H9 (cell line): ENCODE data around the gene UBAP1. TPM values are rescaled to one million over a fixed set of nuclear protein-coding genes. Genes with fewer than 3 reads are reported as not detected.
A peak's percentile ranks its signal among the peaks of the same experiment; 100 is the strongest.

ENCODE experiments used
- DNase-seq: peaks from one replicate; pipeline ENCODE4 v3.0.0-alpha.2; 2017
- H2AFZ ChIP-seq: one replicate; pipeline ENCODE4 v1.6.1; 2013; ENCODE audit warnings: mild to moderate bottlenecking, low read length, control low read depth, moderate library complexity
- H2AK5ac ChIP-seq: 2 replicates; pipeline ENCODE4 v1.6.1; 2013; ENCODE audit warnings: low read length, control low read depth, mixed read lengths; ENCODE audit not compliant: insufficient read length
- H2BK120ac ChIP-seq: one replicate; pipeline ENCODE4 v1.6.1; 2013; ENCODE audit warnings: low read depth, mild to moderate bottlenecking, low read length, control low read depth, inconsistent platforms; ENCODE audit not compliant: poor library complexity, severe bottlenecking
- H2BK12ac ChIP-seq: 2 replicates; pipeline ENCODE4 v1.6.1; 2013; ENCODE audit warnings: low read length, control low read depth, mixed read lengths, low read depth; ENCODE audit not compliant: insufficient read length
- H2BK15ac ChIP-seq: 2 replicates; pipeline ENCODE4 v1.6.1; 2013; ENCODE audit warnings: low read depth, low read length, control low read depth
- H2BK20ac ChIP-seq: one replicate; pipeline ENCODE4 v1.6.1; 2013; ENCODE audit warnings: low read depth, mild to moderate bottlenecking, low read length, control low read depth, inconsistent platforms; ENCODE audit not compliant: poor library complexity, severe bottlenecking
- H2BK5ac ChIP-seq: 2 replicates; pipeline ENCODE4 v1.6.1; 2013; ENCODE audit warnings: low read length, control low read depth, mixed read lengths; ENCODE audit not compliant: insufficient read length
- H3K14ac ChIP-seq: 2 replicates; pipeline ENCODE4 v1.6.1; 2013; ENCODE audit warnings: low read length, control low read depth; ENCODE audit not compliant: insufficient read depth
- H3K18ac ChIP-seq: 2 replicates; pipeline ENCODE4 v1.6.1; 2013; ENCODE audit warnings: low read depth, mild to moderate bottlenecking, mixed read lengths, low read length, control low read depth; ENCODE audit not compliant: insufficient read length
- H3K23ac ChIP-seq: 2 replicates; pipeline ENCODE4 v1.6.1; 2013; ENCODE audit warnings: low read length, control low read depth, mixed read lengths, low read depth; ENCODE audit not compliant: insufficient read length
- H3K23me2 ChIP-seq: 2 replicates; pipeline ENCODE4 v1.6.1; 2013; ENCODE audit warnings: low read depth, mild to moderate bottlenecking, mixed read lengths, low read length, control low read depth; ENCODE audit not compliant: insufficient read length, poor library complexity, severe bottlenecking
- H3K27ac ChIP-seq: 2 replicates; pipeline ENCODE4 v1.5.1; 2013; ENCODE audit warnings: low read length, control low read depth, mixed read lengths, low read depth; ENCODE audit not compliant: insufficient read length
- H3K27me3 ChIP-seq: 2 replicates; pipeline ENCODE4 v1.6.1; 2013; ENCODE audit warnings: low read length, control low read depth, inconsistent platforms; ENCODE audit not compliant: insufficient read depth
- H3K4ac ChIP-seq: 2 replicates; pipeline ENCODE4 v1.6.1; 2013; ENCODE audit warnings: low read depth, mild to moderate bottlenecking, control low read depth, inconsistent platforms, low read length, moderate library complexity
- H3K4me1 ChIP-seq: 2 replicates; pipeline ENCODE4 v1.6.1; 2013; ENCODE audit warnings: low read length, control low read depth, inconsistent platforms; ENCODE audit not compliant: insufficient read depth
- H3K4me2 ChIP-seq: 2 replicates; pipeline ENCODE4 v1.6.1; 2013; ENCODE audit warnings: low read length, control low read depth, mixed read lengths; ENCODE audit not compliant: insufficient read length, insufficient read depth
- H3K56ac ChIP-seq: 2 replicates; pipeline ENCODE4 v1.6.1; 2013; ENCODE audit warnings: low read depth, mild to moderate bottlenecking, mixed read lengths, low read length, control low read depth; ENCODE audit not compliant: insufficient read length
- H3K79me1 ChIP-seq: 2 replicates; pipeline ENCODE4 v1.6.1; 2013; ENCODE audit warnings: low read depth, mild to moderate bottlenecking, moderate library complexity, low read length, control low read depth, inconsistent platforms; ENCODE audit not compliant: insufficient read depth, poor library complexity, severe bottlenecking
- H3K79me2 ChIP-seq: 2 replicates; pipeline ENCODE4 v1.6.1; 2013; ENCODE audit warnings: low read length, control low read depth, inconsistent platforms; ENCODE audit not compliant: insufficient read depth
- H3K9ac ChIP-seq: 2 replicates; pipeline ENCODE4 v1.6.1; 2013; ENCODE audit warnings: low read length, control low read depth, mixed read lengths; ENCODE audit not compliant: insufficient read length; ENCODE audit errors: extremely low read depth
- H3K9me3 ChIP-seq: one replicate; pipeline ENCODE4 v1.6.1; 2013; ENCODE audit warnings: low read depth, low read length, inconsistent platforms; ENCODE audit not compliant: control insufficient read depth
- H3T11ph ChIP-seq: one replicate; pipeline ENCODE4 v1.6.1; 2013; ENCODE audit warnings: mild to moderate bottlenecking, low read length, control low read depth, inconsistent platforms
- H4K20me1 ChIP-seq: one replicate; pipeline ENCODE4 v1.6.1; 2013; ENCODE audit not compliant: control insufficient read depth, insufficient read length, insufficient read depth
- H4K5ac ChIP-seq: 2 replicates; pipeline ENCODE4 v1.6.1; 2013; ENCODE audit warnings: low read depth, mild to moderate bottlenecking, mixed read lengths, low read length, control low read depth; ENCODE audit not compliant: insufficient read length
- H4K8ac ChIP-seq: replicated peaks from 2 replicates; pipeline ENCODE4 v1.6.1; 2013; ENCODE audit warnings: low read length, control low read depth, mixed read lengths, low read depth; ENCODE audit not compliant: insufficient read length
- H4K91ac ChIP-seq: 2 replicates; pipeline ENCODE4 v1.6.1; 2013; ENCODE audit warnings: low read depth, mild to moderate bottlenecking, moderate library complexity, mixed read lengths, low read length, control low read depth; ENCODE audit not compliant: insufficient read length
- H3K27ac Mint-ChIP-seq, 3 experiments: 2 replicates in 2 of 3; 3 replicates in 1 of 3; pipeline ENCODE4 v1.8.0; 2020 to 2021; ENCODE audit warnings: mixed read lengths in 3 of 3, mild to moderate bottlenecking in 1 of 3, moderate library complexity in 1 of 3
- H3K27me3 Mint-ChIP-seq: 2 replicates; pipeline ENCODE4 v1.8.0; 2021; ENCODE audit warnings: low read depth, mild to moderate bottlenecking, moderate library complexity, mixed read lengths
- H3K36me3 Mint-ChIP-seq, 3 experiments: 2 replicates in 2 of 3; 3 replicates in 1 of 3; pipeline ENCODE4 v1.8.0; 2020 to 2021; ENCODE audit warnings: low read depth in 3 of 3, mixed read lengths in 3 of 3; ENCODE audit not compliant: insufficient read depth in 1 of 3
- H3K4me1 Mint-ChIP-seq, 2 experiments: 2 replicates each; pipeline ENCODE4 v1.8.0; 2020; ENCODE audit warnings: mixed read lengths in 2 of 2
- H3K4me3 Mint-ChIP-seq, 2 experiments: 2 replicates in 1 of 2; 3 replicates in 1 of 2; pipeline ENCODE4 v1.8.0; 2020 to 2021; ENCODE audit warnings: mild to moderate bottlenecking in 2 of 2, mixed read lengths in 2 of 2, moderate library complexity in 1 of 2
- H3K9me3 Mint-ChIP-seq, 2 experiments: 2 replicates in 1 of 2; 3 replicates in 1 of 2; pipeline ENCODE4 v1.8.0; 2020; ENCODE audit warnings: mild to moderate bottlenecking in 2 of 2, mixed read lengths in 2 of 2, moderate library complexity in 1 of 2
- WGBS: extraction: QIAGEN DNeasy Blood & Tissue Kit; methylation state at CpG from one replicate; pipeline ENCODE4 v1.1.7; 2013; ENCODE audit warnings: missing lambda C conversion rate, low lambda C conversion rate, mixed read lengths; ENCODE audit not compliant: insufficient read length; ENCODE audit errors: extremely low coverage; 5-methylcytosine and 5-hydroxymethylcytosine counted together
- total RNA-seq: library from RNA; stranded (reverse); gene quantifications from 2 replicates; pipeline ENCODE4 v1.2.1, GENCODE V29; 2021
- TF ChIP-seq, protein P1 (sequence below): fragments of 200-600 bp; sonication (generic); conservative IDR thresholded peaks from 3 replicates; pipeline ENCODE4 v1.8.0; 2021; ENCODE audit warnings: antibody characterized with exemption, mild to moderate bottlenecking

Gene UBAP1
- total RNA-seq, 1 experiment from 2014 or later = 32.6 TPM

DNA sequence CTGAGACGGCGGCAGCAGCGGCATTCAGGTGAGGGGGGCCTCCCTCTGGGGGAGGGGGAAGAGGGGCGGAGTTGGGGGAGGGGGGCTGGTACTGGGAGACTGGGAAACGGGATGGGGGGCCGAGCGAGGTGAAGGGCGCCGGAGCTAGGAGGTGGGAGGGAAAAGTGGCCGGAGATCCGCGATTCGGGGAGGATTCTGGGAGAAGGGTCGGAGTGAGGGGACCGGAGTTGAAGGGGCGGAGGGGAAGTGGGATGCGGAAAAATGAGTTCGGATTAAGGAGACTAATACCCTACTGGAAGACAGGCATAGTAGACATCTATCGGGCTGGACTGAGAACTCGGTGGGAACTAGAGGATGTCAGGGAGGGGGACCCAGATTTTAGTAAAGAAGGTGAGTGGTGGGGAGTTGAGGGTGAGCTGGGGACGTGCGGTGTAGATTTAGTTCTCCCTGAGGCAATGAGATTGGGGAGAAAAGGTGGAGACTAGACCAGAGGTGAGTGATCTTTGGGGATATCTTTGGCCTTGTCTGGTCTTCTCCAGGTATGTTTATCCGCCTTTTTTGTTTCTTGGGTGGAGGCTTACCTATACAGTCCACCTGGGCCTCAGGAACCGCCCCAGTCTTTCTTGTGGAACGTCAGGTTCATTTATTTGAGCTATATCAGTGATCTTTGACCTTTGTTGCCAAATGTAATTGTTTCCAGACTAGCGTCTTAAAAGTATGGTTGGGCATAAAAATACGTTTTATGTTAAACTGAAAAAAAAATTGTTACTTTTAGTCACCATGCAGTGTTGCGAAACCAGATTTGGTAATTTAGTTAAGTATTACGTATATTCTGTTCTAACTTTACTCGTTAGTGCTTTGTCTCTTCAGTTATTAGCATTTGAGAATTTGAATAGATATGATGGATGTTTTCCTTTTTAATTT lies 632 bp downstream of the UBAP1 start:
- H3K9me3 ChIP-seq = no peaks in the 10 kb centered on the region
- H3K27me3 ChIP-seq = no peaks in the 10 kb centered on the region
- no CpG with 5 or more reads among the region's 30 CpGs for WGBS
- H3K9ac ChIP-seq = peak overlapping the region; percentile 87
- H3K79me2 ChIP-seq = peaks cover 2% of the 10 kb centered on the region; the same call in 1 of the 2 replicates
- H3K36me3 Mint-ChIP-seq = peaks cover 4 to 12% (median 9%) of the 10 kb centered on the region in 3 experiments; a peak in 6 of 7 replicates
- H2BK5ac ChIP-seq = peak overlapping the region; percentile 32
- 0 out of 2 replicates have a peak, but pooled peaks cover 3% of the 10 kb centered on the region for H3K4me1 ChIP-seq
- no peaks in the 10 kb centered on the region for H3K79me1 ChIP-seq
- H3K4me1 Mint-ChIP-seq = peaks cover 4% of the 10 kb centered on the region in 2 experiments; a peak in 1 of 4 replicates
- peak overlapping the region; percentile 50 for H2AFZ ChIP-seq
- H3K4ac ChIP-seq = no peak overlapping the region
- peak overlapping the region; percentile 99 for H3K14ac ChIP-seq
- TF ChIP-seq, protein P1, sequence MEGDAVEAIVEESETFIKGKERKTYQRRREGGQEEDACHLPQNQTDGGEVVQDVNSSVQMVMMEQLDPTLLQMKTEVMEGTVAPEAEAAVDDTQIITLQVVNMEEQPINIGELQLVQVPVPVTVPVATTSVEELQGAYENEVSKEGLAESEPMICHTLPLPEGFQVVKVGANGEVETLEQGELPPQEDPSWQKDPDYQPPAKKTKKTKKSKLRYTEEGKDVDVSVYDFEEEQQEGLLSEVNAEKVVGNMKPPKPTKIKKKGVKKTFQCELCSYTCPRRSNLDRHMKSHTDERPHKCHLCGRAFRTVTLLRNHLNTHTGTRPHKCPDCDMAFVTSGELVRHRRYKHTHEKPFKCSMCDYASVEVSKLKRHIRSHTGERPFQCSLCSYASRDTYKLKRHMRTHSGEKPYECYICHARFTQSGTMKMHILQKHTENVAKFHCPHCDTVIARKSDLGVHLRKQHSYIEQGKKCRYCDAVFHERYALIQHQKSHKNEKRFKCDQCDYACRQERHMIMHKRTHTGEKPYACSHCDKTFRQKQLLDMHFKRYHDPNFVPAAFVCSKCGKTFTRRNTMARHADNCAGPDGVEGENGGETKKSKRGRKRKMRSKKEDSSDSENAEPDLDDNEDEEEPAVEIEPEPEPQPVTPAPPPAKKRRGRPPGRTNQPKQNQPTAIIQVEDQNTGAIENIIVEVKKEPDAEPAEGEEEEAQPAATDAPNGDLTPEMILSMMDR = no peak
- H2BK15ac ChIP-seq = no peak overlapping the region; the same call in 1 of the 2 replicates
- peak overlapping the region; percentile 99 to 100 (median 100) for H3K27ac Mint-ChIP-seq
- H3K18ac ChIP-seq = peak overlapping the region; percentile 96
- no peak overlapping the region for H2BK20ac ChIP-seq
- no peak overlapping the region for H2AK5ac ChIP-seq
- peak overlapping the region; percentile 79 for H2BK12ac ChIP-seq
- peak overlapping the region; percentile 96 for H3K4me2 ChIP-seq
- H3K23ac ChIP-seq = no peak overlapping the region
- H2BK120ac ChIP-seq = no peak overlapping the region
- peaks cover 0 to 4% of the 10 kb centered on the region in 2 experiments; a peak in 1 of 5 replicates for H3K9me3 Mint-ChIP-seq
- H3K23me2 ChIP-seq = no peaks in the 10 kb centered on the region
- H3K4me3 Mint-ChIP-seq = peak overlapping the region; percentile 94 to 98
- H4K20me1 ChIP-seq = no peaks in the 10 kb centered on the region
- H4K91ac ChIP-seq = no peak overlapping the region
- H4K8ac ChIP-seq = no peak overlapping the region
- no peaks in the 10 kb centered on the region for H3K27me3 Mint-ChIP-seq
- peak overlapping the region; percentile 9 for H3K27ac ChIP-seq
- no peak overlapping the region for H3K56ac ChIP-seq
- DNase-seq = peak; percentile 90
- H4K5ac ChIP-seq = peak overlapping the region; percentile 70
- no peak overlapping the region for H3T11ph ChIP-seq
